HG02678 (cell line): ENCODE data around the gene GAK.

Source experiments
- ATAC-seq: cut with Tn5 transposase; IDR thresholded peaks from one replicate; pipeline ENCODE4 v1.9.1; 2021; ENCODE audit warnings: mild to moderate bottlenecking, moderate library complexity; ENCODE audit not compliant: unreplicated experiment

GAK gene

DNA sequence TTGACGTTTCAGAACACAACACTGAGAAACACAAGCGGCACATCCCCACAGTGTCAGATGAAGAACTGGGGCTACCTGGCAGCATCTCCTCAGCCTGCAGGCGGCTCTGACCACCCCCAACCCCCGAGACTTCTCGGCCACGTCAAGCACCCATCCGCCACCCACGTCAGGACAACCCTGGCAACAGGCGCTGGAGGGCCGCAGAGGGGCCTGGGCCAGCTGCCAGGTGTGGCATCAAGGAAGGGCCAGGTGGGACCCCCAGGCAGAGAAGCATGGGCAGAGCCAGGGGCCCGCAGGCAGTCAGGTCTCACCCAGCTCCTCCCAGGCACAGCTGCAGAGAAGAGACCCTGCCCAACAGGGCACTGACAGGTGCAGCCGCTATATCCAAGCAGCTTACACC, 22.3 kb downstream of the GAK start:
- no peak for ATAC-seq

DNA sequence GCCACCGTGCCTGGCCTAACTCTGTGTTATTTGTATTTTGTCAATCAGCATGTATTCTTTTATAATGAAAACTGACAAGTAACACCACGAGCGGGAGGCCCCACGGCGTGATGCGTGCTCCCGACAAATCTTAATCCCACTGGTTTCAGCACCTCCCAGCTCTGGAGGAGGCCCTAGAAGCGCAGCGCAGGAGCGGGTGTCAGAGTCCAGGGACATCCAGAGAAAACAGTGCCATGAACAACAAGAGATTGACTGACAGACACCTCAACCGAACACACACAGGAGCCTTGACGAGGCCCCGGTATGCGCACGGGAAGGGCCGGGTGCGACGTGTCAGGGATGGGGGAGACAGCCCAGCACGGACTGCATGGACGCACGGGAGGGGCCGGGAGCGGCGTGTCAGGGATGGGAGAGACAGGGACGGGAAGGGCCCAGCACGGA, 23.0 kb downstream of the GAK start:
- no peak for ATAC-seq

DNA sequence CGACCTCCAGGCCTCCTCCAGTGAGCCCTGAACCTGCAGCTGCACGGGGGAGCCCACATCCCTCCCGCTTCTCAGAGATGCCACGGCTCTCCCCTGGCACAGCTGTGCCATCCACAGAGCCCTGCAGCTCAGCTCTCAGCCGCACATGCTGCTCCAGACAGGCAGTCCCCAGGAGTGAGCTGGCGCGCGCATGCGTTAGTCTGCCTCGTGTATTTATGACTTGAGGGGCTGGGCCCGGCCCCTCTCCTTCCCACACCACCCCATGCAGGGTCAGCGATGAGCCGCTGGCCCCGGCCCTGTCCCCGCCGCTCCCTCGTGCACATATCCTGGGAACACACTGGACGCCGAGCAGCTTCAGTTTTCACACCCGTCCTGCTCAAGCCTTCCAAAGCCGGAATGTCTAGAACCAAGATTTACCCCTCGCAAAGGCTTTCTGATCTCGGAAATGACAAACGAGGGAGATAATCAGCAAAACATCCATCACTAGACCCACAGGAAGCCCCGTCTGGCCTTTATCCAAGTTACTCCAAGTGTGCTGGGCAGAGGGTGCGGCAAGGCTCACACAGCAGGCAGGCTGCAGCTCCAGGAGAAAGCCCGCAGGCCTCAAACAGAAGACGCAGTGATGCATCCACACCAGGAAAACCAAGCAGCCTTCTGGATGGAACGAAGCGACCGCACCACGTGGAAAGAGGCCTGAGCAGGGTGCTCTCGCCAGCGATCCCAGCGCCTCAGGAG, 24.3 kb downstream of the GAK start:
- no peak for ATAC-seq

DNA sequence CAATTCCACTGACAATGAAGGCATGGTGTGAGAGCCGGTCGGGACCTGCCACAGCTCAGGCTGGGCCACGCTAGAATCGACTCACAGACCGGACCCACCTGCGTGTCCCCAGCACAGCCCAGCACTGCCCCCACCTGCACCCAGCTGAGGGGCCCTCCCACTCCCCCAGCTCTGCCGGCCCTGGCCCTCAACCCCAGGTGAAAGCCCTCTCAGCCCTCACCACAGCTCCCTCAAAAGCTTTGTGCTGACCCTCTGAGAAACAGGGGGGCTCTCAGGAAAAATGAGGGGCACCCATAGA, 25.1 kb downstream of the GAK start:
- ATAC-seq, result no peak

DNA sequence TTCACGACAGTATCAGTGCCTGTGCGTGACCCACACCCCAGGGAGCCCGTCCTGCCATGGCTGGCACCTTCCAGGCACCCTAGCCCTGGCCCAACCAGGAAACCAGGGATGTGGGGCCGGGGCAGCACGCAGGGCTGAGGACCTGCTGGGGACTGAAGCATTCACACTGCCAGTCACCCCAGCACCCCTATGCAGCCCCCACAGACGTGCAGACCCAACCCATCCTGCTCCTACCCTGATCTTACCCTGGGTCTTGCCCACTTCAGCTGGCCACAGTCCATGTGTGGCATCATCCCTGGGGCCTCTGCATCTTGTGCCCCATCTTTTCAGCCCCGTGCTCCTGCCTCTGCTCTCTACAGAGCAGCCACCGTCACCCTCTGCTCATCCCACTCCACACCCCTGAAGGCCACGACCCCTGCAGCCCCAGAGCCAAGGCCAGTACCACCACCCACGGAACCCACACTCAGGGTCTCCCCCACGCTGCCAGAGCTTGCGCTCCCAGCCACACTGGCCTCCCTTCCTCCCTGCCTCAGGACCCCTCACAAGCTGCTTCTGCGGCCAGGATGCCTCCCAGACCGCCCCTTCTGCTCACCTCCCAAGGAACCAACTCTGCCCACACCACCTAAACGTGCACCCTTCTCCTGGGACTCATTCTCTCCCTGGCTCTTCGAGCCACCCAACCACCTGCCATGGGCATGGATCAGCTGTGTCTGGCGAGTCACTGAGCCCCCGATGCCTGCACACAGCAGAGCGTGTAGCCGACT, 25.6 kb downstream of the GAK start:
- ATAC-seq, result no peak

DNA sequence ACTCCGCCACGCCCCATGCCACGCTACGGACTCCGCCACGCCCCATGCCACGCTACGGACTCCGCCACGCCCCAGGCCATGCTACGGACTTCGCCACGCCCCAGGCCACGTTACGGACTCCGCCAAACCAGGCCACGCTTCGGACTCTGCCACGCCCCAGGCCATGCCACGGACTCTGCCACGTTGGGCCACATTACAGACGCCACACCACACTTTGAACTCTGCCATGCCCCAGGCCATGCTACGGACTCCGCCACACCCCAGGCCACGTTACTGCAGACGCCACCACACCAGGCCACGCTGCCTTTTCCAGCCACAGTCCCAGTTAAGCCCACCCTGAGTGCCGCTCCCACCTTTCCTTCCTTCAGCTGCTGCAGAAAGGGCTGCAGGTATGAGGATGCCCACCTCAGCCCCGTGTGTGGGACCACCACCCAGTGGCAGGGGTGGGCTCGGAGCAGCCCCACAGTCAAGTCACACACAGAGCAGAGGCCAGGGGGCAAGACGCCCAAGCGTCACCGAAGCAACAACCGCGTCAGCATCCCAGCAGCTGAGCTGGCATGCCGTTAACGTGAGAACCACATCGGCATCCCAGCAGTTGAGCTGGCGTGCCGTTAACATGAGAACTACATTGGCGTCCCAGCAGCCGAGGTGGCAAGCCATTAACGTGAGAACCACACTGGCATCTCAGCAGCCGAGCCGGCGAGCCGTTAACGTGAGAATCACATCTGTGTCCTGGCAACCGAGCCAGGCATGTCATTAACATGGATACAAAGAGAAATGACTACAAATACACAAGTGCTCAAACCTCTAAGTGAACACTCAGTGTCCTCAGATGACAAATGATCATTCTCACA, 26.4 kb downstream of the GAK start:
- no peak for ATAC-seq

DNA sequence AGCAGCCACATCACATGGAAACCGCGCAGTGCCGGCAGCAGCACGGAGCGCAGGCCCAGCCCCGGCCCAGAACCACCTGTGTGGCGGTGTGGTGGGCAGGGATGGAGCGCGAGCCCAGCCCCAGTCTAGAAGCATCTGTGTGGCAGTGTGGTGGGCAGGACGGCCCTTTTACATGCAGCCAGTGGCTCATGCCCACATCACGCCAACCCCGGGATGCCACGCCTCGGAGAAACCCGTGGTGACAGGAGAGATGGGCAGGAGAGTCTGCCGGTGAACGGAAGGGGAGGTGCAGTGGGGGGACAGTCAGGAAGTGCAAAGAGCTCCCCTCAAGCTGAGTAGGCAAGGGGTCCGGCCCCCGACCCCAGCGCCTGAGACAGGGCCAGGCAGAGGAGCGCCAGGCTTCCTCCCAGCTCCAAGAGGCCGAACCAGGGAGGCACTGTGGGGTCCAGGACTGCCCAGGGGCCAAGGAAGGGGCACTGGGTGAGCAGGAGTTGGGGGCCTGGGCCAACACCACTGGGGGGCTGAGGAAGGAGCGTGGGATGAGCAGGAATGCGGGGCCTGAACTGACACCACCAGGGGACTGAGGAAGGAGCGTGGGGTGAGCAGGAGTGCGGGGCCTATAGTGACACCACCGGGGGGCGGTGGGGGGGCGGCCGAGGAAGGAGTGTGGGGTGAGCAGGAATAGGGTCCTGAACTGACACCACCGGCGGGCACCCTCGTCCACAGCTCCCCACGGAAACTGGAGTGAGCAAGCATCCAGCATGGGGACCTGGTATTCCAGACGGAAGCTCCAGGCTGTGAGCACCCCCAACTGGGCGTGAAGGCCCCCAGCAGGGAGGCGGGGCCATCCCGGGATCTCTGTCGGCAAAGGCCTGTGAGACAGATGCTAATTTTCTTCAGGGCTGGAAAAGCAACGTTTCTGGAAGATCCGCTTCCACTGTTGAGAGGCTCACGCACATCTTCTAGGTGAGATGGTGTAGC, 28.8 kb downstream of the GAK start:
- ATAC-seq, result no peak

DNA sequence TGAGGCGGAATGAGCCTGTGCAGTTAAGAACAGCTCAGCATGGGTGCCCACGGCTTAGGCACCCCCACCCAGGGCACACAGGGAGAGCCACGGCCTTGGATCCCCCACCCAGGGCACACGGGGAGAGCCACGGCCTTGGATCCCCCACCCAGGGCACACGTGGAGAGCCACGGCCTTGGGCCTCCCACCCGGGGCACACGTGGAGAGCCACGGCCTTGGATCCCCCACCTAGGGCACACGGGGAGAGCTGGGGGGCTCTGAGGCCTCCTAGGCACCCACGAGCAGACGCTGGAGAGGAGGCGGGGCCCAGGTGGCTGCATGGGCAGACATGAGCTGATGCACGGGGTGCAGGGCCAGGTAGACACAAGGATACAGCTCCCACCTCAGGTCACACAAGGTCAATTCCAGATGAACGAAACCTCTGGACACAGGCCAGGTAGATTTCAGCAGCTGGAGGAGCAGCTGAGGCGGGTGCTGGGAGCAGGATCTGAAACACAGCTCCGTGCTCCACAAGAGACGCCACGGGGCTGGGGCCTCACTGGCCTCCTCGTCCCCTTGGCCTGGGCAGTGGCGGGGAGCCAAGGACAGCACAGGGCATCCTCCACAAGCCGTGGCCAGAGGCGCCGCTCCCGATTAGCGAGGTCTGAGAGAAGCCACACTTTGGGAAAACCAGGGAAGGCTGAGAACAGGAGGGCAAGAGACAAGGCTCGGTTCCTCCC, 30.8 kb downstream of the GAK start:
- ATAC-seq, result no peak

DNA sequence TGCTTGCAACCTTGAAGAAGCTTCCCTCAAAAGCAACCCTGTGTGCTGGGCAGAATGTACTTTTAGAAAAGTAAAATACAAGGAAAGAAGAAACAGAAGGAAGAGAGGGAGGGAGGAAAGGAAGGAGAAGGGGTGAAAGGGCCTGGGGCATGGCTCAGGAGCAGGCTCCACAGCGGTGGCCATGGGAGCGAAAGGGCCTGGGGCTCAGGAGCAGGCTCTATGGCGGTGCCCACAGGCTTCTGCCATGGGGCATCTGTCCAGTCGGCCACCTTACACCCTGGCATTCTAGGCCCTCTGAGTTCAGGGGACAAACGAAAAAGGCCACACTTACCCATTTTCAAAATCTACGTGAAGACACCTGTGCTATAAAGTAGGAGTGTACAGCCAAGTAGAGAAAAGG, 31.4 kb downstream of the GAK start:
- no peak for ATAC-seq

DNA sequence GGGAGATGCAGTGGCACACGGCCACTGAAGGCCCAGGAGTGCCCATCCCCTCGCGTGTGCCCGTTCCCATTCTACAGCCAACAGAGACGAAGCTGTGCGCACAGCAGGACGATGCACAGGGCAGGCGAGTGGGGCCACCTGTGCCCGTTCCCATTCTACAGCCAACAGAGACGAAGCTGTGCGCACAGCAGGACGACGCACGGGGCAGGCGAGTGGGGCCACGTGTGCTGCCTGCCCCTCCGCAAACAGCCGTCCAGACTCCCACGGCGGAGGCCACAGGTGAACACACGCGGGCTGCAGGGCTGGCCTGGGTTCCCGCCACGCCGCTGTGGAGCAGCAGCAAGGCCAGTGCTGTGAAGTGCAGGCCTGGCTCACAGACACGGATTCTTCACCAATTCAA, 32.0 kb downstream of the GAK start:
- no peak for ATAC-seq

DNA sequence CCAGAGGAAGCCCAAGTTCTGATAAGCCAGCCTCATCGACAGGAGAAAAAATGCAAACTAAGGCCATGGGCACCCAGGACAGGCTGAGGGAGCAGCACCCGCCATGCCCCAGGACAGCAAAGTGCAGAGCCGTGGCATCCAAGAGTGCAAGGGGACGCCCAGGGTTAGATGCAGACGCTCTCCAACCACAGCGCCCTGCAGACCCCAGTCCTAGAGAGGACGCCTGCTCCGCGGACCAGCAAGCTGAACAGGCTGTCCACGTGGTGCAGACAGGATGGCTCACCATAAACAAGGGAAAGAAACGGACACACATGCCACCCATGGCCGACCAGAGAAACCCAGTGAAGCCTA, 32.6 kb downstream of the GAK start:
- ATAC-seq, result no peak

DNA sequence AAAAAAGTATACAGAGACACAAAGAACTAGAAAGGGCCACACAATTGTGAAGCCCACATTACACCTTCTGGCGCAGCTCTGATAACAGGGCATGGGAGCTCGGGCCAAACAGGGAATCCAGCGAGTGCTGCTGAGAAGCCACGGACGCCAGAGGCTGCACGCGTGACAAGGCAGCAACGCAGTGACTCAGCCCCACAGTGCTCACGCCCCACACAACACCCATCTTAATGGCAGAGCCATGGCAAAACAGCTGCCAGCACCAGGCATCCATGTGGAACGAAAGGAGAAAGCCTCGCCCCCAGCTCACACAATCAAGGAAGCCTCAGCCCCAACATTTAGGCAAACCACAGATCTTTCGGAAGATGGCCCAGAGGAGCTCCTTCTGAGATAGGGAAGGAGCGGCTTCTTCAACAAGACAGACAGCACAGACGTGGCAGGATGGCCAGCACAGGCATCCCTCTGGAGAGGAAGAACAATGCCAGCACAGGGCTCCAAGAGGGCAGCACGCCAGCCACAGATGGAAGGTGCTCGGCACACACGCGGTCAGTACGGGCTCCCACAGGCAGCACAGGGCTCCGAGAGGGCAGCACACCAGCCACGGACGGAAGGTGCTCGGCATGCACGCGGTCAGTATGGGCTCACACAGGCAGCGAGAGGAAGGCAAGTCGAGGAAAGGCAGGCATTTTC, 33.1 kb downstream of the GAK start:
- ATAC-seq, result no peak

DNA sequence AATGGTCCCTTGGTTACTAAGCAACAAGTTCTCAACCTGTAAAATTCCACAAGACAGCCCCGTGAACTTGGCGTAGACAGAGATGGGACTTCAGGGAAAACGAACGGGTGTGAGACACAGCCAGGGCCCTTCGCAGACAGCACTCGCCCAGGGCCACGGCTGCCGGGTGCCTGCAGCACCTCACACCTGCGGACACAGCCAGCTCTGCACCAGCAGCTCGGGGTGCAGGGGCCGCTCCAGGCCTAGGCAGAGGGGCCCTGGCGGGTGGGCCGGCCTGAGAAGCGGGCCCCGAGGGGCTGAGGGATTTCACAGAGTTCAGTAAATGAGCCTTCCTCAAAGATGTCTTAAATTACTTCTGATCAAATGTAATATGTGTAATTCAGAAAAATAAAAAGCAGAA, 34.0 kb downstream of the GAK start:
- ATAC-seq, result no peak

DNA sequence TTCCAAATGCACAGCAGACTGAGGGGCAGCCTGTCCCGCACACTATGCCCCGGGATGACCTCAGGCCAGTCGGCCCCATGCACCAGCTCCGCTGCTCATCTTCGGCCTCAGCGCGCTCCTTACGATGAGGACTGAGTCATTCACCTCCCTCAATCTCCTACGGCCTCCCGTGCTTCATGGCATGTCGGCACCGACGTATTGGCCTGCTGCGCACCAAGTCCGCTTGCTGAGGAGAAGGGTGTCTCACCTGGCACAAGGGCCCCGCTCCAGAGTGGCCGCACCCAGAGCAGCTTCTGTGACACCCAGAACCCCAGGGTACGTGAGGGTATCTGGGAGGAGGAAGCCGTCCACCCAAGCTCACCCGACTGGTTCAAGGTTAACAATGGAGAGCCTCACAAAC, 35.5 kb downstream of the GAK start:
- ATAC-seq, result no peak

DNA sequence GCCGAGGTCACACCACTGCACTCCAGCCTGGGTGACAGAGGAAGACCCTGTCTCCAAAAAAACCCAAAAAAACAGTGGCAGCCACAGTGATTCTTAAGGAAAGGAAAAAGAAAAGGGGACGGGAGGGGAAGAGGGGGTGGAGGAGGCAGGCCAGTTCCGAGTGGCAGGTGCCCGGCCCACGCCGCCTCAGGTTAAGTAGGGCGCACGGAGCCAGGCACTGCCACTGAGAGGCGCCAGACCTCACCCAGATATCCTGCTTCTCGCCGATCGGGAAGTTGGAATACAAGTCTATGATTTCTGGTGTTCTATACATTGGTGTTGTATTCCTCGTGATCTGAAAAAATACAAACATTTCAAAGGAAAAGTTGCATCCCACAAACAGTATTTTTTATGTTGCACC, 35.9 kb downstream of the GAK start:
- ATAC-seq, result no peak

DNA sequence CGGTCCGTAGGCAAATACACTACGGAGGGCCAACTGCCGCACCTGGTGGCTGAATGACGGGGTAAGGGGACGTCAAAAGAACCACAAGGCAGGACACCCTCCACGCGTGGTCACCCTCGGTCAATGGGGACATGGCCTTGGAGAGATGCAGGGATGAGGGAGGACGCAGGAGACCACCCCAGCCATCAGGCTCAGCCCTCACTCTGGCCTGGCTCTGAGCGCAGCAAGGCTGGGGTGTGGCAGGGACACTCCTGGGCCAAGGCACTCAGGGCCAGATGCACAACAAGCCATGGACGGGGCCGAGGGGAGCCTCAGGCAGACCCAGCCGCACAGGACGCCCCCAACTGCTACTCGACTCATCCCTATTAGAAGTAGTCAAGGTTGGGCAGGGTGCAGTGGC, 36.5 kb downstream of the GAK start:
- ATAC-seq, result no peak

DNA sequence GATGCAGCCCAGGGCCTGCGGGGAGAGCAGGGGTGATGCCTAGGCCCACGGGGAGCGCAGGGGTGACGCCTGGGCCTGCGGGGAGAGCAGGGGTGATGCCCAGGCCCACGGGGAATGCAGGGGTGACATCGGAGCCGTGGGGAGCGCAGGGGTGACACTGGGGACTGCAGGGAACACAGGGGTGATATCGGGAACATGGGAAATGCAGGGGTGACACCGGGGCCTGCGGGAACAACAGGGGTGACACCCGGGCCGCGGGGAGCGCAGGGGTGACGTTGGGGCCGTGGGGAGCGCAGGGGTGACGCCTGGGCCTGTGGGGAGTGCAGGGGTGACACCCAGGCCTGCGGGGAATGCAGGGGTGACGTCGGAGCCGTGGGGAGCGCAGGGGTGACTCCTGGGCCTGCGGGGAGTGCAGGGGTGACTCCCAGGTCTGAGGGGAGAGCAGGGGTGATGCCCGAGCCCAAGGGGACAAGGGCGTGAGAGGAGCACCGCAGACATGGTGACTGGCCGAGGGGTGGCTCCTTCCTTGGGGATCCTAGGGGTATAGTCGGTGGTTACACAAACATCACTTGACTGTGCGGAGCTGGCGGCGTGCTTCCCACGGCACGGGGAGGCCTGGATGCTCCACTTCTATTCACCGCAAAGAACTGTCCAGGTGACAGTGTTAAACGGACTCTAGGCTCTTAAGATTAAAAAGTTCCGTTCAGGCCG, 38.0 kb downstream of the GAK start:
- no peak for ATAC-seq

DNA sequence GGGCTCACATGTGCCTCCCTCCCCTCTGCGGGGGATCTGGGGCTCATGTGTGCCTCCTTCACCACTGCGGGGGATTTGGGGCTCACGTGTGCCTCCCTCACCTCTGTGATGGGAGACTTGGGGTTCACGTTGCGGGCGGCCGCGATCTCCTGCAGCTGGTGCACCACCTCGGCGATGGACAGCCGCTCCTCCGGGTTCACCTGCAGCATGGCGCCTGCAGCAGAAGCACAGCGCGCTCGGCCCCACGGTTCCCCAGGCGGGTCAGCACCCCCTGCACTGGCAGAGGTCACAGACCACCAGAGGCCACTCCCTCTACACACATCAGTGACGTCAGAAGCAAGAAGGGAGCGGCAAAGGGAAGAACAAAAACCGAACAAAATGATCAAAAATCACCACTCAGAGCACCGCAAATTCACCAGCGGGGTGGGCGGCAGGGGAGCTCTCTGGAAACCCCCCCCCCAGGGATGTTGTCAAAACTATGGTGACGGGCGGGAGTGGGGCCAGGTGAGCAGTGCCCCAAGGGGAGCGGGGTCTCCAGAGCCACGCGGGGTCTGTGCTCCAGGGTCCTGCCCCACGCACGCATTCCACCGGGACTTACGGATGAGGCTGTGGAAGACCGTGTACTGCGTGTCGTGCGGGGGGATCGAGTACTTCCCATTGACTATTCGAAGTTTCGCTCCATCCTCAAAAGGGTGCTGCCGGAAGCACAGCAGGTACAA, 38.7 kb downstream of the GAK start:
- no peak for ATAC-seq
